ENCODE results near the gene COL25A1.

GRCh38 chr4:108943371-108943770 is 359.1 kb downstream of the COL25A1 start:
- TF ChIP-seq JUND (IDR thresholded peaks at IDR 0.05) (no peak), CTCF (IDR thresholded peaks at IDR 0.05; ENCODE audit: low read depth, low read length, missing input control) (no peak), TAF1 (conservative IDR thresholded peaks at IDR 0.05) (no peak), RAD21 (IDR thresholded peaks at IDR 0.05) (no peak), RXRA (IDR thresholded peaks at IDR 0.05) (no peak), SP1 (IDR thresholded peaks at IDR 0.05) (no peak), GABPA (IDR thresholded peaks at IDR 0.05 in 1 of 2, conservative IDR thresholded peaks at IDR 0.05 in 1 of 2) (no peak), REST (IDR thresholded peaks at IDR 0.05) (no peak), YY1 (IDR thresholded peaks at IDR 0.05) (no peak), NR2F2 (IDR thresholded peaks at IDR 0.05) (no peak), EGR1 (IDR thresholded peaks at IDR 0.05; ENCODE audit: low read depth in 2 of 2) (no peak)
- TF ChIP-seq, protein P1, sequence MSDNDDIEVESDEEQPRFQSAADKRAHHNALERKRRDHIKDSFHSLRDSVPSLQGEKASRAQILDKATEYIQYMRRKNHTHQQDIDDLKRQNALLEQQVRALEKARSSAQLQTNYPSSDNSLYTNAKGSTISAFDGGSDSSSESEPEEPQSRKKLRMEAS (IDR thresholded peaks at IDR 0.05): no peak
- TF ChIP-seq, protein P2, sequence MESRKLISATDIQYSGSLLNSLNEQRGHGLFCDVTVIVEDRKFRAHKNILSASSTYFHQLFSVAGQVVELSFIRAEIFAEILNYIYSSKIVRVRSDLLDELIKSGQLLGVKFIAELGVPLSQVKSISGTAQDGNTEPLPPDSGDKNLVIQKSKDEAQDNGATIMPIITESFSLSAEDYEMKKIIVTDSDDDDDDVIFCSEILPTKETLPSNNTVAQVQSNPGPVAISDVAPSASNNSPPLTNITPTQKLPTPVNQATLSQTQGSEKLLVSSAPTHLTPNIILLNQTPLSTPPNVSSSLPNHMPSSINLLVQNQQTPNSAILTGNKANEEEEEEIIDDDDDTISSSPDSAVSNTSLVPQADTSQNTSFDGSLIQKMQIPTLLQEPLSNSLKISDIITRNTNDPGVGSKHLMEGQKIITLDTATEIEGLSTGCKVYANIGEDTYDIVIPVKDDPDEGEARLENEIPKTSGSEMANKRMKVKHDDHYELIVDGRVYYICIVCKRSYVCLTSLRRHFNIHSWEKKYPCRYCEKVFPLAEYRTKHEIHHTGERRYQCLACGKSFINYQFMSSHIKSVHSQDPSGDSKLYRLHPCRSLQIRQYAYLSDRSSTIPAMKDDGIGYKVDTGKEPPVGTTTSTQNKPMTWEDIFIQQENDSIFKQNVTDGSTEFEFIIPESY (IDR thresholded peaks at IDR 0.05): no peak
- TF ChIP-seq, protein P3, sequence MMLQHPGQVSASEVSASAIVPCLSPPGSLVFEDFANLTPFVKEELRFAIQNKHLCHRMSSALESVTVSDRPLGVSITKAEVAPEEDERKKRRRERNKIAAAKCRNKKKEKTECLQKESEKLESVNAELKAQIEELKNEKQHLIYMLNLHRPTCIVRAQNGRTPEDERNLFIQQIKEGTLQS (IDR thresholded peaks at IDR 0.05): no peak
